ENCODE data around the gene OR1E2.
"Not testable (repeated sequence)": the region's sequence is repeated elsewhere in the genome, so short reads cannot be mapped to it uniquely, and the experiment has no call there.

The OR1E2 gene

GRCh38 chr17:3397801-3398200 is 35.8 kb downstream of the OR1E2 start:
- not testable (repeated sequence) for DNase-seq

GRCh38 chr17:3389791-3390190 is 43.9 kb downstream of the OR1E2 start:
- no peak for DNase-seq

DNA sequence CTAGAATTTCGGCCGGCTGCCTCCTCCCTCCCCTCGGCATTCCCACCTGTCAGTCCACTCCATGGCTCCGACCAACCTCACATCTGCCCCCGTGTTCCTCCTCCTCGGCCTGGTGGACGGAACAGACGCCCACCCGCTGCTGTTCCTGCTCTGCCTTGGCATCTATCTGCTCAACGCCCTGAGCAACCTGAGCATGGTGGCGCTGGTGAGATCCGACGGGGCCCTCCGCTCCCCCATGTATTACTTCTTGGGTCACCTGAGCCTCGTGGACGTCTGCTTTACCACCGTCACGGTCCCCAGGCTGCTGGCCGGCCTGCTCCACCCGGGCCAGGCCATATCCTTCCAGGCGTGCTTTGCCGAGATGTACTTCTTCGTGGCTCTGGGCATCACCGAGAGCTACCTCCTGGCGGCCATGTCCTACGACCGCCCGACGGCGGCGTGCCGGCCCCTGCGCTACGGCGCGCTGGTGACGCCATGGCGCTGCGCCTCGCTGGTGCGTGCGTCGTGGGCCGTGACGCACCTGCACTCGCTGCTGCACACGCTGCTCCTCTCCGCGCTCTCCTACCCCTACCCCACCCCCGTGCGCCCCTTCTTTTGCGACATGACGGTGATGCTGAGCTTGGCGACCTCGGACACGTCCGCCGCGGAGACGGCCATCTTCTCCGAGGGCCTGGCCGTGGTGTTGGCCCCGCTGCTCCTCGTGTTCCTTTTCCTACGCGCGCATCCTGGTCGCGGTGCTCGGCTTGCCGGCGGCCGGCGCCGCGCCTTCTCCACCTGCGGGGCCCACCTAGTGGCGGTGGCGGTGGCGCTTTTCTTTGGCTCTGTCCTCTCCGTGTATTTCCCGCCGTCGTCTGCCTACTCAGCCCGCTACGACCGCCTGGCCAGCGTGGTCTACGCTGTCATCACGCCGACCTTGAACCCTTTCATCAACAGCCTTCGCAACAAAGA is 47.5 kb downstream of the OR1E2 start, which contains the start of gene OR3A2:
Gene OR3A2, minus strand, starts transcription at position 440 of the 948 bp plus-strand sequence.
- peak; percentile 12 for DNase-seq

All from right kidney (tissue), 1 donor.